ENCODE measurements around the gene OR4K17. TPM values are rescaled to one million over a fixed set of nuclear protein-coding genes. Genes with fewer than 3 reads are reported as not detected.

OR4K17 gene
- total RNA-seq, 1 experiment from 2014 or later, result not detected

DNA sequence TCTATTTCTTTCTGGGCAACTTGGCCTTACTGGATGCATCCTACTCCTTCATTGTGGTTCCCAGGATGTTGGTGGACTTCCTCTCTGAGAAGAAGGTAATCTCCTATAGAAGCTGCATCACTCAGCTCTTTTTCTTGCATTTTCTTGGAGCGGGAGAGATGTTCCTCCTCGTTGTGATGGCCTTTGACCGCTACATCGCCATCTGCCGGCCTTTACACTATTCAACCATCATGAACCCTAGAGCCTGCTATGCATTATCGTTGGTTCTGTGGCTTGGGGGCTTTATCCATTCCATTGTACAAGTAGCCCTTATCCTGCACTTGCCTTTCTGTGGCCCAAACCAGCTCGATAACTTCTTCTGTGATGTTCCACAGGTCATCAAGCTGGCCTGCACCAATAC lies 33.4 kb downstream of the OR4K17 start:
- H2AFZ ChIP-seq (ENCODE audit: low read length), result no peak overlapping the region
- no peaks in the 10 kb centered on the region for H3K4me1 Mint-ChIP-seq
- H3K4me2 ChIP-seq (ENCODE audit: insufficient read depth, insufficient read length, low read length), result no peak overlapping the region
- H3K79me1 ChIP-seq (ENCODE audit: insufficient read depth, low read depth, low read length, poor library complexity, severe bottlenecking), result no peaks in the 10 kb centered on the region
- H3K36me3 Mint-ChIP-seq (ENCODE audit: insufficient read depth in 1 of 3, low read depth in 3 of 3), result peaks cover 0 to 12% (median 2%) of the 10 kb centered on the region in 3 experiments; a peak in 2 of 7 replicates
- H3K23ac ChIP-seq (ENCODE audit: insufficient read length, low read depth, low read length), result no peak overlapping the region
- no peaks in the 10 kb centered on the region for H3K4me1 ChIP-seq (ENCODE audit: insufficient read depth, low read length)
- no peak overlapping the region for H3K27ac Mint-ChIP-seq
- H3T11ph ChIP-seq (ENCODE audit: low read length), result no peak overlapping the region
- H3K23me2 ChIP-seq (ENCODE audit: insufficient read length, low read depth, low read length, poor library complexity, severe bottlenecking), result no peaks in the 10 kb centered on the region
- H3K27ac ChIP-seq (ENCODE audit: insufficient read length, low read depth, low read length), result no peak overlapping the region
- no peak overlapping the region for H2AK5ac ChIP-seq (ENCODE audit: insufficient read length, low read length)
- H2BK12ac ChIP-seq (ENCODE audit: insufficient read length, low read depth, low read length), result no peak overlapping the region
- no peak overlapping the region for H2BK20ac ChIP-seq (ENCODE audit: low read depth, low read length, poor library complexity, severe bottlenecking)
- H4K8ac ChIP-seq (replicated peaks; ENCODE audit: insufficient read length, low read depth, low read length), result no peak overlapping the region
- H2BK15ac ChIP-seq (ENCODE audit: low read depth, low read length), result no peak overlapping the region
- H4K91ac ChIP-seq (ENCODE audit: insufficient read length, low read depth, low read length), result no peak overlapping the region
- no peaks in the 10 kb centered on the region for H3K79me2 ChIP-seq (ENCODE audit: insufficient read depth, low read length)
- no peak for DNase-seq
- H3K18ac ChIP-seq (ENCODE audit: insufficient read length, low read depth, low read length), result no peak overlapping the region
- TF ChIP-seq CTCF (conservative IDR thresholded peaks at IDR 0.05), result no peak
- H2BK120ac ChIP-seq (ENCODE audit: low read depth, low read length, poor library complexity, severe bottlenecking), result no peak overlapping the region
- H3K27me3 ChIP-seq (ENCODE audit: insufficient read depth, low read length), result no peaks in the 10 kb centered on the region
- H3K56ac ChIP-seq (ENCODE audit: insufficient read length, low read depth, low read length), result no peak overlapping the region
- WGBS (ENCODE audit: extremely low coverage, insufficient read length, low lambda C conversion rate), result no CpG with 5 or more reads among the region's 7 CpGs
- no peak overlapping the region for H2BK5ac ChIP-seq (ENCODE audit: insufficient read length, low read length)
- no peak overlapping the region for H3K14ac ChIP-seq (ENCODE audit: insufficient read depth, low read length)
- H3K9me3 Mint-ChIP-seq, result peaks cover 76 to 79% of the 10 kb centered on the region in 2 experiments
- no peak overlapping the region for H3K4me3 Mint-ChIP-seq
- no peaks in the 10 kb centered on the region for H4K20me1 ChIP-seq (ENCODE audit: control insufficient read depth, insufficient read depth, insufficient read length)
- H4K5ac ChIP-seq (ENCODE audit: insufficient read length, low read depth, low read length), result no peak overlapping the region
- H3K4ac ChIP-seq (ENCODE audit: low read depth, low read length), result no peak overlapping the region
- peaks cover 55% of the 10 kb centered on the region for H3K9me3 ChIP-seq (ENCODE audit: control insufficient read depth, low read depth, low read length)
- no peak overlapping the region for H3K9ac ChIP-seq (ENCODE audit: extremely low read depth, insufficient read length, low read length)
- H3K27me3 Mint-ChIP-seq (ENCODE audit: low read depth), result no peaks in the 10 kb centered on the region
